ENCODE results near the gene ATOH8. TPM values are rescaled to one million over a fixed set of nuclear protein-coding genes. Genes with fewer than 3 reads are reported as not detected.

ATOH8 gene
- total RNA-seq, 6 experiments from 2014 or later = 34.4 to 53.0 (median 45.5) TPM

DNA sequence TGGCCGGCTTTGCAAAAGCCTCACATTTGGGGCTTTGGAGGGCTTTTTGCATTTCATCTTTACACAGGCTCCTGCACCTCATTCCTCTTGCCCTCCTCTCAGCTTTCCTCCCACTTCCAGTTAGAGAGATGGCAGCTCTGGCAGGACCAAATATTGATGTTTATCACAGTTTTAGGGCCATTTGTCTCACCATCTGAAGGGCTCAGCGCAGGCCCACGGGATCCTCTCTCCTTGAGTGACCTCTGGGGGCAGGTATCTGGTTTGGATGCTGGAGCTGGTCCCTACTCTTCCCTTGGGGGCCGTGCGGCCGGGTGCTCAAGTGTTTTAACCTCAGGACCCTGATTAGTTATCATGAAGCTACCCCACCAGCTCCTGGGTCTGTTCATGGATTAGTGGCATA, 19.9 kb downstream of the ATOH8 start:
- TF ChIP-seq, protein P1, sequence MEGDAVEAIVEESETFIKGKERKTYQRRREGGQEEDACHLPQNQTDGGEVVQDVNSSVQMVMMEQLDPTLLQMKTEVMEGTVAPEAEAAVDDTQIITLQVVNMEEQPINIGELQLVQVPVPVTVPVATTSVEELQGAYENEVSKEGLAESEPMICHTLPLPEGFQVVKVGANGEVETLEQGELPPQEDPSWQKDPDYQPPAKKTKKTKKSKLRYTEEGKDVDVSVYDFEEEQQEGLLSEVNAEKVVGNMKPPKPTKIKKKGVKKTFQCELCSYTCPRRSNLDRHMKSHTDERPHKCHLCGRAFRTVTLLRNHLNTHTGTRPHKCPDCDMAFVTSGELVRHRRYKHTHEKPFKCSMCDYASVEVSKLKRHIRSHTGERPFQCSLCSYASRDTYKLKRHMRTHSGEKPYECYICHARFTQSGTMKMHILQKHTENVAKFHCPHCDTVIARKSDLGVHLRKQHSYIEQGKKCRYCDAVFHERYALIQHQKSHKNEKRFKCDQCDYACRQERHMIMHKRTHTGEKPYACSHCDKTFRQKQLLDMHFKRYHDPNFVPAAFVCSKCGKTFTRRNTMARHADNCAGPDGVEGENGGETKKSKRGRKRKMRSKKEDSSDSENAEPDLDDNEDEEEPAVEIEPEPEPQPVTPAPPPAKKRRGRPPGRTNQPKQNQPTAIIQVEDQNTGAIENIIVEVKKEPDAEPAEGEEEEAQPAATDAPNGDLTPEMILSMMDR (IDR thresholded peaks at IDR 0.05) = no peak
- no peaks in the 10 kb centered on the region; the same call in 1 of the 2 replicates for H3K27me3 Mint-ChIP-seq (ENCODE audit: insufficient read depth)
- DNase-seq = no peak
- no peaks in the 10 kb centered on the region for H3K9me3 Mint-ChIP-seq
- H3K36me3 Mint-ChIP-seq (ENCODE audit: low read depth) = peaks cover 35% of the 10 kb centered on the region
- H3K4me3 Mint-ChIP-seq = peak overlapping the region; percentile 83
- peaks cover 60% of the 10 kb centered on the region for H3K4me1 Mint-ChIP-seq (ENCODE audit: low read depth)
- H3K27ac Mint-ChIP-seq = peak overlapping the region; percentile 95

DNA sequence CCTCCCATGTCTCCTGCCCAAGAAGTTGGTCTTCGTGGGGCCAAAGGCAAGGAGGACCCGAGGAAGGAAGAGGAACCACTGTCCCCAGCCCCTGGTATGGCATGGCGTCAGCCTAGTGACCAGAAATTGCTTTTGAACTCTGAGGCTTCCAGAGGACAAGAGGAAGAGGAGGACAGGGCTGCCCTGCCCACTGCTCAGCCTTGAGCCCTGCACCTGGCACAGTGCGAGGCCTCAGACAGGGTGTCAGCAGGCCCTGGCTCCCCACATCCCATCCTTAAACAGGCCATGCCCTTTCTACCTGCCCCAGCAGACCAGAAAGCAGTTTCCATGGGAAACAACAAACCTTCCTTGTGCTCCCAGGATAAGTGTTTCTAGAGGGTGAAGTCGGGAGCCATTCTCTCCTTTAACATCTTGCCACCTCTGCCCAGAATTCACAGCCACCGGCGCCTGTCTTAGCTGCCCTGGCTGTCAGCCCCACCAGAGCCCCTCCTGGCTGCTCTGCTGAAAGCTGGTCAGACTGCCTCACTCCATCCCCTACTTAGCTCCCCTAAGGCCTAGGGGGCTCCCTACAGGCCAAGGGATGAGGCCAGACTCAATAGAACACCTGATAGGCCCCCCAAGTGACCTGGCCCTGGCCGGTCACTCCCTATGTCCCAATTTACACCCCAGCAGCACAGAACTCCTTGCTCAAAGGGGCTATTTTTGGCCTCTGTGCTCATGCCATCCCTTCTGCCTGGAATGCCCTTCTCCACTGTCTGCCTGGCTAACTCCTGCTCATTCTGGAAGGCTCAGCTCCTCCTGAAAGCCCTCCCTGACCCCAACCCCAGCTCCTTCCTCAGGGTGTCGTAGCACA, 20.6 kb downstream of the ATOH8 start:
- Mint-ChIP-seq H3K9me3 (no peaks in the 10 kb centered on the region), H3K27ac (peak overlapping the region; percentile 95), H3K4me3 (no peak overlapping the region; the same call in none of the 2 replicates), H3K36me3 (ENCODE audit: low read depth) (peaks cover 40% of the 10 kb centered on the region), H3K27me3 (ENCODE audit: insufficient read depth) (peaks cover 3% of the 10 kb centered on the region), H3K4me1 (ENCODE audit: low read depth) (peaks cover 54% of the 10 kb centered on the region)
- DNase-seq = no peak
- TF ChIP-seq, protein P1 (IDR thresholded peaks at IDR 0.05) = no peak

DNA sequence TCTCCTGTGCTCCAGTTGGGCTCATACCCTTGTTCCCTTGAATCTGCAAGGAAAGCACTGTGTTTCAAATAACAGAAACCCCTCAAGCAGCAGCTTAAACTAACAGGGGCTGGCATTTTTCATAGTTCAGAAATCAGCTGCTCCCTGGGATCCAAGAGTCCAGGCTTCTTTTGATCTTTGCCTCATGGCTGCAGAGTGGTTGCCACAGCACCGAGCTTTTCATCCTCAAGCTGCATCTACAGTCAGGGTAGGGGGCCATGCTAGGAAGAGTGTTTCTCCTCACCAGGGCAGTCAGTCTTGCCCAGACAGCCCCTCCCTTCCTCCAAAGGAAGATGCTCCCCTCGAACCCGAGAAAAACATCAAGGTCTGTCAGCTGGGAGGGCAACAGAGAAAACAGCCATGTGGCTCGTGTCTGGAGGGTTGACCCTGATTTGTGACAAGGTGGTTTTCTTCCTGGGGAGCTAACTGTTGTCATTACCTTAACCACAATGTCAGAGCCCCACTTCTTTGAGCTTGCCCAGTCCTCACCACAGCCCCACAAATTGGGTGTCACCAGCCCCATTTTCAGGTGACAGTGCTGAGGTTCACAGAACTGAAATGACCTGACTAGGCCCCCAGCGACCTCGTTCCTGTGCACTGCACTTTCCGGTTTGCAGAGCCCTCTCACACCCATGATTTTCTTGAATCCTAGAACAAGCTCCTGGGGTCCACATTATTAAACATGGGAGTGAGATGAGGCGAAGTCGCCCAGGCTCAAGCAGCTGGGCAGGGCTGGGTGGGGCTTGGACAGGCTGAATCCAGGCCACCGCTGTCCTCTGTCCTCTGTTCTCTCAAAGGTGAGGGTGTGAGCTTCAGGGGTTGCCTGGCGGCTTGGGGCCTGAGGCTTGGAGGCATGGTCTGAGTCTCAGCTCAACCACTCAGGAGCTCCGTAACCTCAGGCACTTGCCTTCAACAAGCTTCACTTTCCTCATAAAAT, 21.9 kb downstream of the ATOH8 start:
- TF ChIP-seq, protein P1 (IDR thresholded peaks at IDR 0.05) = no peak
- Mint-ChIP-seq H3K4me1 (ENCODE audit: low read depth) (peaks cover 40% of the 10 kb centered on the region), H3K4me3 (no peak overlapping the region), H3K9me3 (no peaks in the 10 kb centered on the region), H3K36me3 (ENCODE audit: low read depth) (peaks cover 36% of the 10 kb centered on the region), H3K27ac (no peak overlapping the region), H3K27me3 (ENCODE audit: insufficient read depth) (peaks cover 5% of the 10 kb centered on the region)
- DNase-seq = no peak

DNA sequence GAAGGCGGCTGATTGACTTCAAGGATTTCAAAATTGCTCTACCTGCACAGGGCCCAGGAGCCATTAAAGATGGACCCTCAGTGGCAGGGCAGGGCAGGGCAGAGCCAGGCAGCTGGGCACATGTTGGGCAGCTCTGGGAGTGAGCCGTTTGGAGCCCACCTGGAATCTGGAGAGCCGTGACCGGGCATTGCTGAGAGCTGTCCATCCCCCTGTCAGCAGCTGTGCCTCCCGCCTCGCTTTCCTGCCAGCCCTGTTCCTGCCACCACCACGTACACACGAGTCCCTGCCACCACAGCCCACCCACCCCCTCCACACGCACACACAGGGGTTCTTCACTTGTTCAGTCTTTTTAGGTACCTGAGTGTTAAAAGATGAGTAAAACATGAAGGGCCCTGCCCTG, 22.9 kb downstream of the ATOH8 start:
- H3K27ac Mint-ChIP-seq = no peak overlapping the region
- peaks cover 31% of the 10 kb centered on the region for H3K4me1 Mint-ChIP-seq (ENCODE audit: low read depth)
- H3K4me3 Mint-ChIP-seq = no peak overlapping the region
- TF ChIP-seq, protein P1 (IDR thresholded peaks at IDR 0.05) = no peak
- peaks cover 5% of the 10 kb centered on the region for H3K27me3 Mint-ChIP-seq (ENCODE audit: insufficient read depth)
- H3K9me3 Mint-ChIP-seq = no peaks in the 10 kb centered on the region
- no peak for DNase-seq
- peaks cover 34% of the 10 kb centered on the region for H3K36me3 Mint-ChIP-seq (ENCODE audit: low read depth)

DNA sequence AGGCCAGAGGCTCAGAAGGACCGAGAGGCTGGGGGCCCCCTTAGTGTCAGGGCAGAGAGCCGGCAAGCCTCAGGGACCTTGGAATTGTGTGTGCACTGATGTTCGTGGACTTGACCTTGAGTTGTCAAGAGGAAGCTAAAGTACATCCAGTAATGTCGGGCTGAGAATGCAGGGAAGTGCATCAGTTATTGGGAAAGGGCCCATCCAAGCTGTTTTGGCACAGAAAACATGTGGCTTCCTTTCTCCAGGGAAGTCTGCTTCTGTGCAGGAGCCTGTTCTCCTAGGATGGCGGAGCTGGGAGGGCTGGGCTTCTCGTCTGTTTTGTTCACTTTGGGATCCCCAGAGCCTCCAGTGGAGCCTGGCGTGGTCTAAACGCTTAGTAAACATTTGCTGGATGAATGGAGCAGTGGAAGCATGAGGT, 23.7 kb downstream of the ATOH8 start:
- TF ChIP-seq, protein P1 (IDR thresholded peaks at IDR 0.05) = no peak
- peaks cover 26% of the 10 kb centered on the region for H3K4me1 Mint-ChIP-seq (ENCODE audit: low read depth)
- no peak overlapping the region for H3K27ac Mint-ChIP-seq
- H3K9me3 Mint-ChIP-seq = no peaks in the 10 kb centered on the region
- H3K36me3 Mint-ChIP-seq (ENCODE audit: low read depth) = peaks cover 34% of the 10 kb centered on the region
- no peak for DNase-seq
- H3K27me3 Mint-ChIP-seq (ENCODE audit: insufficient read depth) = peaks cover 5% of the 10 kb centered on the region
- H3K4me3 Mint-ChIP-seq = no peak overlapping the region
